Activated CD8-positive, alpha-beta memory T cell treated with anti-CD3 and anti-CD28 coated beads for 48 hours (primary cell): ENCODE data around the gene PARD6G.

Experiments
- DNase-seq, 3 experiments: peaks; one replicate each; pipeline ENCODE4 v3.0.0-alpha.2; 2020; ENCODE audit warnings: low read depth in 2 of 3, low spot score in 2 of 3

The PARD6G gene, protein sequence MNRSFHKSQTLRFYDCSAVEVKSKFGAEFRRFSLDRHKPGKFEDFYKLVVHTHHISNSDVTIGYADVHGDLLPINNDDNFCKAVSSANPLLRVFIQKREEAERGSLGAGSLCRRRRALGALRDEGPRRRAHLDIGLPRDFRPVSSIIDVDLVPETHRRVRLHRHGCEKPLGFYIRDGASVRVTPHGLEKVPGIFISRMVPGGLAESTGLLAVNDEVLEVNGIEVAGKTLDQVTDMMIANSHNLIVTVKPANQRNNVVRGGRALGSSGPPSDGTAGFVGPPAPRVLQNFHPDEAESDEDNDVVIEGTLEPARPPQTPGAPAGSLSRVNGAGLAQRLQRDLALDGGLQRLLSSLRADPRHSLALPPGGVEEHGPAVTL

GRCh38 chr18:80247393-80247841 lies at the start of gene PARD6G:
TSS of gene PARD6G (minus strand) at chr18:80247514. CDS start at chr18:80247348, 166 bp downstream.
- peak in 2 of 3 experiments; percentile 27 to 57 for DNase-seq

DNA sequence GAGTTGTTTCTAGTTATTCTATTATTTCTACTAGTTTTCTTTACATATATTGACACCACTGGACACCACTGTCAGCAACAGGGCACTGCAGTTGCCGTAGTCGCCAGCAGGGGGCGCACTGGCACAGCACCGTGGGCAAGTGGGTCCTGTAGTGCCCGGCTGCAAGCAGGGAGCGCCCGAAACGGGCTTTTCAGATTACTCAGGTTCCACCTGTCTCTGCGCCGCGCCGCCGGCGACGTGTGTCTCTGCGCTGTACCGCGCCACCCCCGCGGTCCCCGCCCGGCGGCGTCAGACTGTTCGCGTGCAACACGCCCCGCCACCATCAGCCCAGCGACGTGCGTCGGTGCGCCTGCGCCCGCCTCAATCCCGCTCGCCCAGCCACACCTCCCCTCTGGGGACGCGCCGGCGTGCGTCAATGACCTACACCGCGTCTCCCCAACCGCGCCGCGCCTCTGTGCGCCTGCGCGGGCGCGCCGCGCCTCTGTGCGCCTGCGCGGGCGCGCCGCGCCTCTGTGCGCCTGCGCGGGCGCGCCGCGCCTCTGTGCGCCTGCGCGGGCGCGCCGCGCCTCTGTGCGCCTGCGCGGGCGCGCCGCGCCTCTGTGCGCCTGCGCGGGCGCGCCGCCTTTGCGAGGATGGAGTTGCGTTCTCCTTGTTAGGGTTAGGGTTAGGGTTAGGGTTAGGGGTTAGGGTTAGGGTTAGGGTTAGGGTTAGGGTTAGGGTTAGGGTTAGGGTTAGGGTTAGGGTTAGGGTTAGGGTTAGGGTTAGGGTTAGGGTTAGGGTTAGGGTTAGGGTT lies 15.1 kb upstream of the PARD6G start:
- peak in 1 of 3 experiments; percentile 27 for DNase-seq

GRCh38 chr18:80259610-80260009 lies 12.3 kb upstream of the PARD6G start:
- no peak for DNase-seq

- DNase-seq = no peak
These were observed 11.3 kb upstream of the PARD6G start for GRCh38 chr18:80258640-80259039.

GRCh38 chr18:80257579-80258543 lies 10.5 kb upstream of the PARD6G start:
- peak in 2 of 3 experiments; percentile 26 to 31 for DNase-seq

DNA sequence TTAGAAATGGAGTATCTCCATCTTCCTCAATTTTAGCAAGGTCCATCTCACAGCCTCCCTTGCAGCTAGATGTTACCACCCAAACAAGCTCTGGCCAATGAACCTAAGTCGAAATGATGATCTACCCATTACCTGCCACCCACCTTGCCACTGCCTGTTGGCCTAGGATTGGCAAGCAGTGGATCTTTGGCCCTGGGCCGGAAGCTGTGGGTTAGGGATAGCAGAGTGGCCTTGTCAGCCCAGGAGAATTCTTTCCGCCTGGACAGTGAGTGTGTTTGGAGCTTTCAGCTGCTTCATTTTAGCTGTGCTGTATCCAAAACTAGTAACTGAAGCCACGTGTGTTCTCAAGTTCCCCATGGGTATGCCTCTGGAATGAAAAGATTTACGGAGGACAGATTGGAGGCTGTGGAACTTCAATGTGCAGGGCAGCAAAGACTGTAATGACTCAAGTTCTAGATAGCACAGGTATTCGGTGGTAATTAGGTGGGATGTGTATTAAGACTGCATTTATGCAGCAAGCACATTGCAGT lies 7.7 kb upstream of the PARD6G start:
- DNase-seq = no peak

- peak in 1 of 3 experiments; percentile 30 for DNase-seq
These were observed 6.7 kb upstream of the PARD6G start for GRCh38 chr18:80253871-80254492.

DNA sequence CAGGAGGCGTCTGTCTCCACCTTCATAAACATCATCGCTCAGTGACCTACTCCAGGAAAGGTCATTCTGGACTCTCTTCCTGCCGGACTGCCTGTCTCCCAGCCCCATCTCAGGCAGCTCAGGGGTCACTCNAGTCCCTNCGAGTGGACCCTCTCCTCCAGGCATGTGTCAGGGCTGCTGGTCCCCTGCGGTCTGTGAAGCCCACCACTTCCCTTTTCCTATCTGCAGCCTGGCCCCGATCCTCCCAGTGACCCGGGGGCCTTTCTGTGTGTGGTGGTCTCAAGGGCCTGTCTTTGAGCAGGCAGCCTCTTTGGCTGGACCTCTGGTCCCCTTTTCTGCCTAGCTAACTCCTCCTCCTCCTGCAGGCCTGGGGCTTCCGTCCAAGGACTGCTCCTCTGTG lies 5.9 kb upstream of the PARD6G start:
- no peak for DNase-seq

DNA sequence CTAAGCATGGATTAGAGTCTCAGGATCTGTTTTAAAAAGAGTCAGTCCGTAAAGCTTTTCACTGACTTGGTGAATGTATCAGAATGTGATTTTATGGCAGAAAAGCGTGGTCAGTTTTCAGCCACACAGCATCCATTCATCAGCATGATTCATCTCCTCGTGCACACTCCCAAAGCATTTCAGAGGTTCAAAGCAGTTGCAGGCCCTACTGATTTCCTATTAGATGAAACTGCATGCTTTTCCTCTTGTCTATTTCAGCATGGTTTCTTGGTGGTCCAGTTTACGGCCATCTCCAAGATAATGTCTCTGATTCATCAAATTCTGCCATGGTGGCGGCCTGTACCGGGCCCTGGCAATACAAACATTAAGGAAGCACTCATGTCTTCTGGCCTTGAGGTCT lies 4.8 kb upstream of the PARD6G start:
- no peak for DNase-seq

DNA sequence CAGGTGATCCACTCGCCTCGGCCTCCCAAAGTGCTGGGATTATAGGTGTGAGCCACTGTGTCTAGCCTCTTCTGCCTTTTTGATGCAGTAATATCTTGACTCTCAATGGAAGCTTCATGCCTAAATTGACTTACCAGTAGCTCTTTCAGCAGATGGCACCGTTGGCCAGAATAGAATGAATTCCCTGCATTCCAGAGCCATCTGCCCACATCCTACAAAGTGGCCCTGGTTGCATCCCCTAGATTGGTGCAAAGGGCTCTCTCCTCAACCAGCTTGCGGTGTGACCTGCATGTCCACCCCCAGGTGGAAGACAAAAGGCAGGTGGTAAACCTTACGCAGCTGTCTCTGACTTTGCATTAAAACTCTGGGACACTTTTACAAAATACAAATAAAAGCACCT lies 4.4 kb upstream of the PARD6G start:
- DNase-seq = no peak

- DNase-seq = no peak
These were observed 3.5 kb upstream of the PARD6G start for GRCh38 chr18:80250740-80251364.

GRCh38 chr18:80249217-80250093 lies 2.1 kb upstream of the PARD6G start:
- DNase-seq = no peak

- DNase-seq = no peak
These were observed 595 bp downstream of the PARD6G start for GRCh38 chr18:80246445-80247392.

DNA sequence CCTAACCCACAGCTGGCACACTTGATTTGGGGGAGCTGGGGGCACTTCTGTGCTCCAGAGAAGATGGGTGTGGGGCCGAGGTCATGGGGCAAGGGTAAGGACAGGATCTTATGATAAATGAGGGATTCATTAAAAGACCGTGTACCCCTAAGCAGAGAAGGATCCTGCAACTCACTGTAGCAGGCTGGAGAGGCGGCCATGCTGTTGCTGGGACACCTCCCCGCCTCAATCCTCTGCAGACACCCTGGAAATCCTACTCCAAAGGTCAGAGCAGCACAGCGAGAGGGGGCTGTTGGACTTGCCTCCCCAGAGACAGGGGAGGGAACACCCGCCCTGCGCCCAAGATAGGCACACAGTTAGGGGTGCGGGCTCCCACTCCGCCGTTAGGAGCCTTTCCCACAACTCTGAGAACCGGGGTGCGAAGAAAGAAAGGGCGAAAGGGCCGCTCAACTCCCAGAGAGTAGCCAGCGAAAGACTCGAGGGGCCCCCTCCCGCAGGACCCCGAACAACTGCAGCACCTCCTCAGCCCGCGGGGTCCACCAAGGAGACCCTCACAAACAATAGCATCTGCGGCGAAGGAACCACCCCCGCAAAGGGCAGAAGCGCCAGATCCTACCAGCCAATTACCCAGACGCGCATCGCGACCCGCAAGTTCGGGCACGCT lies 1.4 kb downstream of the PARD6G start:
- no peak for DNase-seq

GRCh38 chr18:80244956-80245730 lies 2.2 kb downstream of the PARD6G start:
- DNase-seq = no peak

- no peak for DNase-seq
These were observed 3.1 kb downstream of the PARD6G start for GRCh38 chr18:80244167-80244566.
